Neural cell (in vitro differentiated cells): Measurements from ENCODE around the gene CTU1. TPM values are rescaled to one million over a fixed set of nuclear protein-coding genes. Genes with fewer than 3 reads are reported as not detected.

Source experiments
- H2AFZ ChIP-seq: fragments of 200-600, 300-800 bp; sonication (generic), shearing (Covaris generic); 2 replicates; pipeline ENCODE4 v1.6.0; 2014; ENCODE audit warnings: low read depth, mild to moderate bottlenecking, antibody characterized with exemption, low read length, moderate library complexity
- H3F3A ChIP-seq: fragments of 200-600 bp; shearing (Covaris generic); 2 replicates; pipeline ENCODE4 v1.6.1; 2016; ENCODE audit warnings: mild to moderate bottlenecking, moderate library complexity, mixed read lengths, antibody characterized with exemption, low read length; ENCODE audit not compliant: insufficient read depth, poor library complexity, severe bottlenecking
- H3K27ac ChIP-seq: fragments of 200-600, 300-800 bp; sonication (generic), shearing (Covaris generic); 2 replicates; pipeline ENCODE4 v1.5.1; 2014; ENCODE audit warnings: mild to moderate bottlenecking, low read length, moderate library complexity
- H3K27me3 ChIP-seq: fragments of 300-800, 200-600 bp; sonication (generic), shearing (Covaris generic); 2 replicates; pipeline ENCODE4 v1.6.0; 2014; ENCODE audit warnings: mild to moderate bottlenecking, low read depth, low read length, moderate library complexity; ENCODE audit not compliant: insufficient read depth
- H3K36me3 ChIP-seq: fragments of 300-800, 200-600 bp; sonication (generic), shearing (Covaris generic); 2 replicates; pipeline ENCODE4 v1.5.1; 2014; ENCODE audit warnings: mild to moderate bottlenecking, antibody characterized with exemption, low read length, moderate library complexity; ENCODE audit not compliant: insufficient read depth
- H3K4me2 ChIP-seq: fragments of 300-800, 200-600 bp; sonication (generic), shearing (Covaris generic); 2 replicates; pipeline ENCODE4 v1.6.0; 2014; ENCODE audit warnings: mild to moderate bottlenecking, low read length
- H3K4me3 ChIP-seq: fragments of 300-800, 200-600 bp; sonication (generic), shearing (Covaris generic); 2 replicates; pipeline ENCODE4 v1.5.1; 2014; ENCODE audit warnings: mild to moderate bottlenecking, low read length, moderate library complexity
- H3K79me2 ChIP-seq: fragments of 200-600 bp; shearing (Covaris generic); replicated peaks from 2 replicates; pipeline ENCODE4 v1.6.0; 2014; ENCODE audit warnings: mild to moderate bottlenecking, low read length, moderate library complexity; ENCODE audit not compliant: insufficient read depth
- H3K9ac ChIP-seq: fragments of 300-800, 200-600 bp; sonication (generic), shearing (Covaris generic); 2 replicates; pipeline ENCODE4 v1.6.1; 2016; ENCODE audit warnings: mild to moderate bottlenecking, low read length, mixed read lengths
- H3K9me2 ChIP-seq: fragments of 200-600 bp; shearing (Covaris generic); 2 replicates; pipeline ENCODE4 v1.6.1; 2016; ENCODE audit warnings: mild to moderate bottlenecking, low read length, mixed read lengths; ENCODE audit not compliant: insufficient read depth
- H3K9me3 ChIP-seq: fragments of 200-600, 300-800 bp; sonication (generic), shearing (Covaris generic); 2 replicates; pipeline ENCODE4 v1.6.1; 2016; ENCODE audit warnings: mild to moderate bottlenecking, mixed run types, low read length, moderate library complexity, mixed read lengths
- H4K20me1 ChIP-seq: fragments of 200-600 bp; shearing (Covaris generic); 2 replicates; pipeline ENCODE4 v1.6.1; 2016; ENCODE audit warnings: mild to moderate bottlenecking, mixed run types; ENCODE audit not compliant: insufficient read depth
- EP300 ChIP-seq: fragments of 450-650 bp; conservative IDR thresholded peaks from 2 replicates; pipeline ENCODE4 v1.6.1; 2014; ENCODE audit warnings: antibody characterized with exemption, mild to moderate bottlenecking, moderate library complexity; ENCODE audit not compliant: poor library complexity, severe bottlenecking
- EZH2 ChIP-seq: fragments of 200-600, 300-800 bp; shearing (Covaris generic), sonication (generic); IDR thresholded peaks from 2 replicates; pipeline ENCODE4 v1.6.1; 2014; ENCODE audit warnings: antibody characterized with exemption, low read length, borderline replicate concordance, mild to moderate bottlenecking; ENCODE audit not compliant: insufficient read depth, poor library complexity, severe bottlenecking
- MXI1 ChIP-seq: fragments of 450-650 bp; conservative IDR thresholded peaks from 2 replicates; pipeline ENCODE4 v1.6.1; 2014; ENCODE audit warnings: antibody characterized with exemption, mild to moderate bottlenecking; ENCODE audit not compliant: poor library complexity, severe bottlenecking
- POLR2AphosphoS5 ChIP-seq: IDR thresholded peaks from 2 replicates; pipeline ENCODE4 v1.6.1; 2012
- RAD21 ChIP-seq: fragments of 450-650 bp; conservative IDR thresholded peaks from 2 replicates; pipeline ENCODE4 v1.6.1; 2014; ENCODE audit warnings: antibody characterized with exemption, mild to moderate bottlenecking, moderate library complexity
- SMC3 ChIP-seq: fragments of 450-650 bp; conservative IDR thresholded peaks from 2 replicates; pipeline ENCODE4 v1.6.1; 2014; ENCODE audit warnings: antibody characterized with exemption, mild to moderate bottlenecking, moderate library complexity; ENCODE audit not compliant: poor library complexity
- TAF1 ChIP-seq: IDR thresholded peaks from 2 replicates; pipeline ENCODE4 v1.6.1; 2012; ENCODE audit warnings: low read depth
- polyA plus RNA-seq: library from polyadenylated mRNA; depleted of rRNA; stranded (reverse); fragments of >200 nt; gene quantifications from 2 replicates; pipeline ENCODE4 v1.2.3, GENCODE V29; 2014
- TF ChIP-seq, protein P1 (sequence below): IDR thresholded peaks from 2 replicates; pipeline ENCODE4 v1.6.1; 2012; ENCODE audit warnings: borderline replicate concordance
- TF ChIP-seq, protein P2 (sequence below): fragments of 450-650 bp; IDR thresholded peaks from 2 replicates; pipeline ENCODE4 v1.5.1; 2014; ENCODE audit warnings: antibody characterized with exemption, mild to moderate bottlenecking, moderate library complexity; ENCODE audit not compliant: poor library complexity, severe bottlenecking

Gene CTU1
- polyA plus RNA-seq, 1 donor from 2014 or later: 12.6 TPM

DNA sequence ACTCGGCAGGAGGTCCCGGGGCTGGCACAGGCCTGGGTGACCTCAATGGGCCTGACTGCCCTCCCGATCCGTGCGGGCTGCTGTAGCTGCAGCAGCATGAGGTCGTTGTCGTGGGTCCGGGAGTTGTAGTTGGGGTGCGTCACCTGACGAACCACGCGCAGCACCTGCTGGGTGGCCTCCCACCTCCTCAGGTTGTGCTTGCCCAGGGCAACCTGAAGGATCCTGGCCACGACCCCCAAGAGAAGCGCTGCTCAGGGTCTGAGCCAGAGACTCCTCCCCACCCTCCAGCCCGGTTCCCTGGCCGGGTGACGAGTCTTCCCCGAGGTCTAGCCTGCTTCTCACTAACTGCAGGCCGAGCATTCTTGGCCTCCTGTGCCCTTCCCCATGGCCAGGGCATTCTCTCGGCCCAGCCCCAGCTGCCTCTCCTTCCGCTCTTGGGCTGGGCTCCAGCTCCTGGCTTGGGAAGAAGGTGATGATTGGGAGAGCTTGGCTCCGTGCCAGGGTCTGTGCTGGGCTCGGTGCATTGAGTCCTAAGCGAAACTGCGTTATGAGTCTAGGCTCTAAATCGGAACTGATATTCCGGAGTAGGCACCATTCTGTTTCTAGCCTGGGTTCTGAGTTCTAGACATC is 28.6 kb downstream of the CTU1 start:
- no peaks in the 10 kb centered on the region for H3K27me3 ChIP-seq
- no peak overlapping the region for H3K9ac ChIP-seq
- TF ChIP-seq, protein P1, sequence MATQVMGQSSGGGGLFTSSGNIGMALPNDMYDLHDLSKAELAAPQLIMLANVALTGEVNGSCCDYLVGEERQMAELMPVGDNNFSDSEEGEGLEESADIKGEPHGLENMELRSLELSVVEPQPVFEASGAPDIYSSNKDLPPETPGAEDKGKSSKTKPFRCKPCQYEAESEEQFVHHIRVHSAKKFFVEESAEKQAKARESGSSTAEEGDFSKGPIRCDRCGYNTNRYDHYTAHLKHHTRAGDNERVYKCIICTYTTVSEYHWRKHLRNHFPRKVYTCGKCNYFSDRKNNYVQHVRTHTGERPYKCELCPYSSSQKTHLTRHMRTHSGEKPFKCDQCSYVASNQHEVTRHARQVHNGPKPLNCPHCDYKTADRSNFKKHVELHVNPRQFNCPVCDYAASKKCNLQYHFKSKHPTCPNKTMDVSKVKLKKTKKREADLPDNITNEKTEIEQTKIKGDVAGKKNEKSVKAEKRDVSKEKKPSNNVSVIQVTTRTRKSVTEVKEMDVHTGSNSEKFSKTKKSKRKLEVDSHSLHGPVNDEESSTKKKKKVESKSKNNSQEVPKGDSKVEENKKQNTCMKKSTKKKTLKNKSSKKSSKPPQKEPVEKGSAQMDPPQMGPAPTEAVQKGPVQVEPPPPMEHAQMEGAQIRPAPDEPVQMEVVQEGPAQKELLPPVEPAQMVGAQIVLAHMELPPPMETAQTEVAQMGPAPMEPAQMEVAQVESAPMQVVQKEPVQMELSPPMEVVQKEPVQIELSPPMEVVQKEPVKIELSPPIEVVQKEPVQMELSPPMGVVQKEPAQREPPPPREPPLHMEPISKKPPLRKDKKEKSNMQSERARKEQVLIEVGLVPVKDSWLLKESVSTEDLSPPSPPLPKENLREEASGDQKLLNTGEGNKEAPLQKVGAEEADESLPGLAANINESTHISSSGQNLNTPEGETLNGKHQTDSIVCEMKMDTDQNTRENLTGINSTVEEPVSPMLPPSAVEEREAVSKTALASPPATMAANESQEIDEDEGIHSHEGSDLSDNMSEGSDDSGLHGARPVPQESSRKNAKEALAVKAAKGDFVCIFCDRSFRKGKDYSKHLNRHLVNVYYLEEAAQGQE: no peak
- no peak for TF ChIP-seq POLR2AphosphoS5
- TF ChIP-seq TAF1: no peak
- TF ChIP-seq, protein P2, sequence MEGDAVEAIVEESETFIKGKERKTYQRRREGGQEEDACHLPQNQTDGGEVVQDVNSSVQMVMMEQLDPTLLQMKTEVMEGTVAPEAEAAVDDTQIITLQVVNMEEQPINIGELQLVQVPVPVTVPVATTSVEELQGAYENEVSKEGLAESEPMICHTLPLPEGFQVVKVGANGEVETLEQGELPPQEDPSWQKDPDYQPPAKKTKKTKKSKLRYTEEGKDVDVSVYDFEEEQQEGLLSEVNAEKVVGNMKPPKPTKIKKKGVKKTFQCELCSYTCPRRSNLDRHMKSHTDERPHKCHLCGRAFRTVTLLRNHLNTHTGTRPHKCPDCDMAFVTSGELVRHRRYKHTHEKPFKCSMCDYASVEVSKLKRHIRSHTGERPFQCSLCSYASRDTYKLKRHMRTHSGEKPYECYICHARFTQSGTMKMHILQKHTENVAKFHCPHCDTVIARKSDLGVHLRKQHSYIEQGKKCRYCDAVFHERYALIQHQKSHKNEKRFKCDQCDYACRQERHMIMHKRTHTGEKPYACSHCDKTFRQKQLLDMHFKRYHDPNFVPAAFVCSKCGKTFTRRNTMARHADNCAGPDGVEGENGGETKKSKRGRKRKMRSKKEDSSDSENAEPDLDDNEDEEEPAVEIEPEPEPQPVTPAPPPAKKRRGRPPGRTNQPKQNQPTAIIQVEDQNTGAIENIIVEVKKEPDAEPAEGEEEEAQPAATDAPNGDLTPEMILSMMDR: no peak
- TF ChIP-seq MXI1: no peak
- TF ChIP-seq EP300: no peak
- TF ChIP-seq RAD21: no peak
- no peak for TF ChIP-seq SMC3
- no peak for TF ChIP-seq EZH2

DNA sequence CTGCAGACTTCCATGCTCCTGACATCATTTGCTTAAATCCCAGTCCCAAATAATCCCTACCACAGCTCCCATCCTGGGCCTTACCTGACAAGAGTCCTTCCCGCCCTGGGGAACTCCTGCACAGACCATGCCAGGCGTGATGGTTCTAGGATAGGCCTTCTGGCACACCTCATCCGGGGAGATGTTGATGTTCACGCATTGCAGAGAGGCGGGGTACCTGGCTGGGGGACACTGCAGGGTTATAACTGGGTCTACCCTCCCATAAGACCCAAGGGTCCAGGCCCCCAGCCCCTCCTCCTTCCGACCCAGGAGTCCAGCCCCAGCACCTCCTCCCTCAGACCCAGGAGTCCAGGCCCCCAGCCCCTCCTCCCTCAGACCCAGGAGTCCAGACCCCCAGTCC is 29.5 kb downstream of the CTU1 start:
- peaks cover 7% of the 10 kb centered on the region for H3K9me3 ChIP-seq
- no peaks in the 10 kb centered on the region for H3K9me2 ChIP-seq
- no peaks in the 10 kb centered on the region for H4K20me1 ChIP-seq
- TF ChIP-seq SMC3: no peak
- TF ChIP-seq, protein P2: no peak
- TF ChIP-seq TAF1: no peak
- TF ChIP-seq EZH2: no peak
- TF ChIP-seq MXI1: no peak
- TF ChIP-seq, protein P1: no peak
- no peak for TF ChIP-seq POLR2AphosphoS5
- no peak for TF ChIP-seq RAD21
- H3K4me2 ChIP-seq: no peak overlapping the region
- H3K27ac ChIP-seq: no peak overlapping the region
- H2AFZ ChIP-seq: no peak overlapping the region
- H3K27me3 ChIP-seq: no peaks in the 10 kb centered on the region
- no peak overlapping the region for H3K9ac ChIP-seq
- H3K4me3 ChIP-seq: no peak overlapping the region
- no peaks in the 10 kb centered on the region for H3K36me3 ChIP-seq
- H3K79me2 ChIP-seq: no peaks in the 10 kb centered on the region
- no peaks in the 10 kb centered on the region for H3F3A ChIP-seq

More for the DNA sequence above, 28.6 kb downstream of the CTU1 start:
- H4K20me1 ChIP-seq: no peaks in the 10 kb centered on the region
- H3F3A ChIP-seq: no peaks in the 10 kb centered on the region
- H3K36me3 ChIP-seq: no peaks in the 10 kb centered on the region
- H3K79me2 ChIP-seq: no peaks in the 10 kb centered on the region
- no peak overlapping the region for H3K4me2 ChIP-seq
- no peak overlapping the region for H3K4me3 ChIP-seq
- no peaks in the 10 kb centered on the region for H3K9me2 ChIP-seq
- H3K9me3 ChIP-seq: no peaks in the 10 kb centered on the region
- H3K27ac ChIP-seq: no peak overlapping the region
- H2AFZ ChIP-seq: no peak overlapping the region
